ENCODE results near the gene F11R. TPM values are rescaled to one million over a fixed set of nuclear protein-coding genes. Genes with fewer than 3 reads are reported as not detected.

F11R gene
- total and polyA plus RNA-seq, 2 of the 13 experiments (the other 11 are each of a cell fraction or from before 2014, with no cell fraction given), result 95.8 to 105 TPM

DNA sequence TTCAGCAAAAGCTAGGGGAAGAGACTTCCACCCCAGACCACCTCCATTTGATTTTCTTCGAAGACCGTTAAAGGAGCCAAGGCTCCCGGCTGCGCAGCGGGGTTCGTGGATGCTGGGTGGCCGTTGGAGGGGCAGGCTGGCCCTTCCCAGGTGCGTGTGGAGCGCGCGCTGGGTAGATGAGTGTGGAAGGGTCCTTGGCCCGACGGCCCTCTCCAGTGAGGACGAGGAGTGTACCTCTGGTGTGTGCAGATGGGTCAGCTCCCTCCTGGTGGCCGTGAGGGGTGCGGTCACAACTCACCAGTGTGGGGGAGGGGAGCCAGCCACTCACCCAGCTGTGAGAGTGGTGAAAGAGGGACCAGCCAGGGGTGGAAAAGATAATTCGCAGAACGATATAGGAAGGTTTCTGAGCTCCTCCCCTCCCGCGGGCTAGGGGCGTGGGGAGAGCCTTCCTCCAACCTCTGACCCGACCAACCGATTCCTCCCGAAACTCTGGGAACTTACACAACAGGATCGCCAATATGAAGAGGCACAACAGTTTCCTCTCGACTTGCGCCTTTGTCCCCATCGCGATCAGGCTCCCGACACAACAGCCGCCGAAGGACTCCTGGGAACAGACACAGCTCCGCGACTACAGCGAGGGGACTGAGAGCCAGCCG is at the start of gene F11R (continued):
- TF ChIP-seq, protein P1, sequence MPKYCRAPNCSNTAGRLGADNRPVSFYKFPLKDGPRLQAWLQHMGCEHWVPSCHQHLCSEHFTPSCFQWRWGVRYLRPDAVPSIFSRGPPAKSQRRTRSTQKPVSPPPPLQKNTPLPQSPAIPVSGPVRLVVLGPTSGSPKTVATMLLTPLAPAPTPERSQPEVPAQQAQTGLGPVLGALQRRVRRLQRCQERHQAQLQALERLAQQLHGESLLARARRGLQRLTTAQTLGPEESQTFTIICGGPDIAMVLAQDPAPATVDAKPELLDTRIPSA (CRISPR knock-in tag; IDR thresholded peaks at IDR 0.05; ENCODE audit: borderline replicate concordance), result 0 out of 2 replicates have a peak, but pooled peaks have one; percentile 53
- TF ChIP-seq, protein P2, sequence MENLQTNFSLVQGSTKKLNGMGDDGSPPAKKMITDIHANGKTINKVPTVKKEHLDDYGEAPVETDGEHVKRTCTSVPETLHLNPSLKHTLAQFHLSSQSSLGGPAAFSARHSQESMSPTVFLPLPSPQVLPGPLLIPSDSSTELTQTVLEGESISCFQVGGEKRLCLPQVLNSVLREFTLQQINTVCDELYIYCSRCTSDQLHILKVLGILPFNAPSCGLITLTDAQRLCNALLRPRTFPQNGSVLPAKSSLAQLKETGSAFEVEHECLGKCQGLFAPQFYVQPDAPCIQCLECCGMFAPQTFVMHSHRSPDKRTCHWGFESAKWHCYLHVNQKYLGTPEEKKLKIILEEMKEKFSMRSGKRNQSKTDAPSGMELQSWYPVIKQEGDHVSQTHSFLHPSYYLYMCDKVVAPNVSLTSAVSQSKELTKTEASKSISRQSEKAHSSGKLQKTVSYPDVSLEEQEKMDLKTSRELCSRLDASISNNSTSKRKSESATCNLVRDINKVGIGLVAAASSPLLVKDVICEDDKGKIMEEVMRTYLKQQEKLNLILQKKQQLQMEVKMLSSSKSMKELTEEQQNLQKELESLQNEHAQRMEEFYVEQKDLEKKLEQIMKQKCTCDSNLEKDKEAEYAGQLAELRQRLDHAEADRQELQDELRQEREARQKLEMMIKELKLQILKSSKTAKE (CRISPR knock-in tag; IDR thresholded peaks at IDR 0.05; ENCODE audit: borderline replicate concordance), result peak; percentile 44; the same call in 1 of the 2 replicates
- TF ChIP-seq MIXL1 (CRISPR knock-in tag; IDR thresholded peaks at IDR 0.05) (no peak), ZFP1 (CRISPR knock-in tag; IDR thresholded peaks at IDR 0.05) (no peak), DMAP1 (CRISPR knock-in tag; IDR thresholded peaks at IDR 0.05) (0 out of 2 replicates have a peak, but pooled peaks have one; percentile 18), KLF12 (CRISPR knock-in tag; IDR thresholded peaks at IDR 0.05; ENCODE audit: borderline replicate concordance) (peak; percentile 94; the same call in 1 of the 2 replicates), ZFP90 (CRISPR knock-in tag; IDR thresholded peaks at IDR 0.05; ENCODE audit: borderline replicate concordance) (0 out of 2 replicates have a peak, but pooled peaks have one; percentile 82), ZSCAN29 (CRISPR knock-in tag; conservative IDR thresholded peaks at IDR 0.05) (peak; percentile 52; the same call in 1 of the 2 replicates), CBFB (CRISPR knock-in tag; IDR thresholded peaks at IDR 0.05) (peak; percentile 54; the same call in 1 of the 2 replicates), NCOA5 (CRISPR knock-in tag; IDR thresholded peaks at IDR 0.05) (no peak)
- TF ChIP-seq, protein P3, sequence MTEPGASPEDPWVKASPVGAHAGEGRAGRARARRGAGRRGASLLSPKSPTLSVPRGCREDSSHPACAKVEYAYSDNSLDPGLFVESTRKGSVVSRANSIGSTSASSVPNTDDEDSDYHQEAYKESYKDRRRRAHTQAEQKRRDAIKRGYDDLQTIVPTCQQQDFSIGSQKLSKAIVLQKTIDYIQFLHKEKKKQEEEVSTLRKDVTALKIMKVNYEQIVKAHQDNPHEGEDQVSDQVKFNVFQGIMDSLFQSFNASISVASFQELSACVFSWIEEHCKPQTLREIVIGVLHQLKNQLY (CRISPR knock-in tag; IDR thresholded peaks at IDR 0.05), result no peak; the same call in 1 of the 2 replicates
- TF ChIP-seq, protein P4, sequence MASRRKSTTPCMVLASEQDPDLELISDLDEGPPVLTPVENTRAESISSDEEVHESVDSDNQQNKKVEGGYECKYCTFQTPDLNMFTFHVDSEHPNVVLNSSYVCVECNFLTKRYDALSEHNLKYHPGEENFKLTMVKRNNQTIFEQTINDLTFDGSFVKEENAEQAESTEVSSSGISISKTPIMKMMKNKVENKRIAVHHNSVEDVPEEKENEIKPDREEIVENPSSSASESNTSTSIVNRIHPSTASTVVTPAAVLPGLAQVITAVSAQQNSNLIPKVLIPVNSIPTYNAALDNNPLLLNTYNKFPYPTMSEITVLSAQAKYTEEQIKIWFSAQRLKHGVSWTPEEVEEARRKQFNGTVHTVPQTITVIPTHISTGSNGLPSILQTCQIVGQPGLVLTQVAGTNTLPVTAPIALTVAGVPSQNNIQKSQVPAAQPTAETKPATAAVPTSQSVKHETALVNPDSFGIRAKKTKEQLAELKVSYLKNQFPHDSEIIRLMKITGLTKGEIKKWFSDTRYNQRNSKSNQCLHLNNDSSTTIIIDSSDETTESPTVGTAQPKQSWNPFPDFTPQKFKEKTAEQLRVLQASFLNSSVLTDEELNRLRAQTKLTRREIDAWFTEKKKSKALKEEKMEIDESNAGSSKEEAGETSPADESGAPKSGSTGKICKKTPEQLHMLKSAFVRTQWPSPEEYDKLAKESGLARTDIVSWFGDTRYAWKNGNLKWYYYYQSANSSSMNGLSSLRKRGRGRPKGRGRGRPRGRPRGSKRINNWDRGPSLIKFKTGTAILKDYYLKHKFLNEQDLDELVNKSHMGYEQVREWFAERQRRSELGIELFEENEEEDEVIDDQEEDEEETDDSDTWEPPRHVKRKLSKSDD (CRISPR knock-in tag; IDR thresholded peaks at IDR 0.05; ENCODE audit: low read depth), result no peak
- TF ChIP-seq, protein P5, sequence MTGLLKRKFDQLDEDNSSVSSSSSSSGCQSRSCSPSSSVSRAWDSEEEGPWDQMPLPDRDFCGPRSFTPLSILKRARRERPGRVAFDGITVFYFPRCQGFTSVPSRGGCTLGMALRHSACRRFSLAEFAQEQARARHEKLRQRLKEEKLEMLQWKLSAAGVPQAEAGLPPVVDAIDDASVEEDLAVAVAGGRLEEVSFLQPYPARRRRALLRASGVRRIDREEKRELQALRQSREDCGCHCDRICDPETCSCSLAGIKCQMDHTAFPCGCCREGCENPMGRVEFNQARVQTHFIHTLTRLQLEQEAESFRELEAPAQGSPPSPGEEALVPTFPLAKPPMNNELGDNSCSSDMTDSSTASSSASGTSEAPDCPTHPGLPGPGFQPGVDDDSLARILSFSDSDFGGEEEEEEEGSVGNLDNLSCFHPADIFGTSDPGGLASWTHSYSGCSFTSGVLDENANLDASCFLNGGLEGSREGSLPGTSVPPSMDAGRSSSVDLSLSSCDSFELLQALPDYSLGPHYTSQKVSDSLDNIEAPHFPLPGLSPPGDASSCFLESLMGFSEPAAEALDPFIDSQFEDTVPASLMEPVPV (CRISPR knock-in tag; IDR thresholded peaks at IDR 0.05), result peak; percentile 6; the same call in 1 of the 2 replicates
- TF ChIP-seq, protein P6, sequence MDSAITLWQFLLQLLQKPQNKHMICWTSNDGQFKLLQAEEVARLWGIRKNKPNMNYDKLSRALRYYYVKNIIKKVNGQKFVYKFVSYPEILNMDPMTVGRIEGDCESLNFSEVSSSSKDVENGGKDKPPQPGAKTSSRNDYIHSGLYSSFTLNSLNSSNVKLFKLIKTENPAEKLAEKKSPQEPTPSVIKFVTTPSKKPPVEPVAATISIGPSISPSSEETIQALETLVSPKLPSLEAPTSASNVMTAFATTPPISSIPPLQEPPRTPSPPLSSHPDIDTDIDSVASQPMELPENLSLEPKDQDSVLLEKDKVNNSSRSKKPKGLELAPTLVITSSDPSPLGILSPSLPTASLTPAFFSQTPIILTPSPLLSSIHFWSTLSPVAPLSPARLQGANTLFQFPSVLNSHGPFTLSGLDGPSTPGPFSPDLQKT (CRISPR knock-in tag; IDR thresholded peaks at IDR 0.05; ENCODE audit: borderline replicate concordance), result no peak

All from HepG2 (cell line).